Testis (tissue), 3 donors: ENCODE results near the gene TRIM7. TPM values are rescaled to one million over a fixed set of nuclear protein-coding genes. Genes with fewer than 3 reads are reported as not detected.
A peak's percentile ranks its signal among the peaks of the same experiment; 100 is the strongest.
"Not testable (repeated sequence)": the region's sequence is repeated elsewhere in the genome, so short reads cannot be mapped to it uniquely, and the experiment has no call there.

Experiments
- DNase-seq: peaks from one replicate; pipeline ENCODE4 v3.0.0-alpha.2; 2019
- H3K27ac ChIP-seq, 2 donors: fragments of 200-600 bp; sonication (generic); one replicate each; pipeline ENCODE4 v1.5.1; 2019
- H3K27me3 ChIP-seq: fragments of 200-600 bp; sonication (generic); one replicate; pipeline ENCODE4 v1.5.1; 2019
- H3K36me3 ChIP-seq: fragments of 200-600 bp; sonication (generic); one replicate; pipeline ENCODE4 v1.5.1; 2017; ENCODE audit warnings: low read depth; ENCODE audit errors: missing control alignments
- H3K4me1 ChIP-seq: fragments of 200-600 bp; sonication (generic); one replicate; pipeline ENCODE4 v1.5.1; 2019
- H3K4me3 ChIP-seq, 2 donors: fragments of 200-600 bp; sonication (generic); one replicate each; pipeline ENCODE4 v1.5.1; 2017 to 2019
- H3K9me3 ChIP-seq: fragments of 200-600 bp; sonication (generic); one replicate; pipeline ENCODE4 v1.5.1; 2017
- CTCF ChIP-seq, 3 experiments: fragments of 450-650 bp in 2 of 3; fragments of 200-600 bp in 1 of 3; sonication (generic) in 1 of 3; IDR thresholded peaks; one replicate each; pipeline ENCODE4 v1.5.1; 2016 to 2019; ENCODE audit warnings: antibody characterized with exemption in 3 of 3, mild to moderate bottlenecking in 2 of 3, moderate library complexity in 1 of 3
- POLR2A ChIP-seq: fragments of 450-650 bp; IDR thresholded peaks from one replicate; pipeline ENCODE4 v1.6.1; 2017; ENCODE audit warnings: antibody characterized with exemption, mild to moderate bottlenecking, moderate library complexity
- WGBS, 2 donors: methylation state at CpG; one replicate each; pipeline ENCODE4 v1.1.5; 2018; 5-methylcytosine and 5-hydroxymethylcytosine counted together
- intact Hi-C: fragments of 100-400 bp; cut with DNase I; formaldehyde crosslinking; loops from one replicate; pipeline ENCODE4 v1.15.1; 2023; ENCODE audit warnings: low total_unique reads
- polyA plus RNA-seq: library from polyadenylated mRNA; stranded (reverse); fragments of 350-450 nt; fragmentation: Illumina TruSeq; extraction: RNeasy Lipid Tissue Mini Kit (QIAGEN cat#74804); gene quantifications from one replicate; pipeline ENCODE4 v1.2.3, GENCODE V29; 2014; ENCODE audit warnings: low read depth, low replicate concordance; ENCODE audit not compliant: insufficient read depth
- total RNA-seq, 2 donors: library from RNA; depleted of rRNA; stranded (reverse); fragments of >200 nt; gene quantifications; one replicate each; pipeline ENCODE4 v1.2.3, GENCODE V29; 2016

TRIM7 gene
- total and polyA plus RNA-seq, 3 donors from 2014 or later: 0.43 to 0.87 (median 0.47) TPM

- no peak overlapping the region for H3K4me3 ChIP-seq
- no peaks in the 10 kb centered on the region for H3K36me3 ChIP-seq
- intact Hi-C loops: no loop called here
- no peaks in the 10 kb centered on the region for H3K4me1 ChIP-seq
- peak; percentile 82 for DNase-seq
- no peaks in the 10 kb centered on the region for H3K27me3 ChIP-seq
- TF ChIP-seq POLR2A (no peak), CTCF (IDR thresholded peaks at IDR 0.05) (peak; percentile 45 to 54 (median 52))
- H3K9me3 ChIP-seq: no peaks in the 10 kb centered on the region
- WGBS, 2 donors: 33 to 40% methylated on average over 24 to 25 of the region's 25 CpGs
- no peak overlapping the region for H3K27ac ChIP-seq
Measured at GRCh38 chr5:181181650-181182565, 23.1 kb downstream of the TRIM7 start.

GRCh38 chr5:181177559-181177958 is 27.4 kb downstream of the TRIM7 start:
- DNase-seq, H3K27me3 ChIP-seq, intact Hi-C loops, H3K36me3 ChIP-seq, H3K4me1 ChIP-seq, H3K27ac ChIP-seq, H3K4me3 ChIP-seq, H3K9me3 ChIP-seq: not testable (repeated sequence)
- WGBS, 2 donors: 52 to 60% methylated on average over 14 of the region's 14 CpGs

GRCh38 chr5:181176254-181176952 is 28.6 kb downstream of the TRIM7 start:
- H3K4me1 ChIP-seq: no peaks in the 10 kb centered on the region
- H3K4me3 ChIP-seq: no peak overlapping the region
- WGBS, 2 donors: 53 to 64% methylated on average over 3 of the region's 3 CpGs
- H3K36me3 ChIP-seq: no peaks in the 10 kb centered on the region
- TF ChIP-seq POLR2A (no peak), CTCF (IDR thresholded peaks at IDR 0.05) (no peak)
- DNase-seq: no peak
- no peaks in the 10 kb centered on the region for H3K27me3 ChIP-seq
- intact Hi-C loops: no loop called here
- H3K9me3 ChIP-seq: no peaks in the 10 kb centered on the region
- no peak overlapping the region for H3K27ac ChIP-seq

- Histone ChIP-seq H3K27ac (no peak overlapping the region), H3K36me3 (no peaks in the 10 kb centered on the region), H3K4me1 (no peaks in the 10 kb centered on the region), H3K27me3 (no peaks in the 10 kb centered on the region), H3K4me3 (no peak overlapping the region), H3K9me3 (no peaks in the 10 kb centered on the region)
- 6% methylated on average over 44 to 50 of the region's 50 CpGs for WGBS, 2 donors
- intact Hi-C loops: no loop called here
- TF ChIP-seq POLR2A (no peak), CTCF (IDR thresholded peaks at IDR 0.05) (no peak)
- no peak for DNase-seq
Measured at GRCh38 chr5:181173420-181174342, 31.3 kb downstream of the TRIM7 start.
